Vagina (tissue), 2 donors: Measurements from ENCODE around the gene RASGRF2. TPM values are rescaled to one million over a fixed set of nuclear protein-coding genes. Genes with fewer than 3 reads are reported as not detected.

Source experiments
- DNase-seq, 2 donors: peaks; one replicate each; pipeline ENCODE4 v3.0.0-alpha.2; 2017; ENCODE audit errors: extremely low spot score in 2 of 2
- H3K27ac ChIP-seq: fragments of 200-600 bp; sonication (generic); one replicate; pipeline ENCODE4 v1.5.1; 2019
- H3K27me3 ChIP-seq: fragments of 200-600 bp; sonication (generic); one replicate; pipeline ENCODE4 v1.5.1; 2019
- H3K36me3 ChIP-seq, 2 donors: fragments of 200-600 bp; sonication (generic); one replicate each; pipeline ENCODE4 v1.5.1; 2017 to 2019
- H3K4me1 ChIP-seq: fragments of 200-600 bp; sonication (generic); one replicate; pipeline ENCODE4 v1.5.1; 2019
- H3K4me3 ChIP-seq, 2 donors: fragments of 200-600 bp; sonication (generic); 1 replicate in 1 of 2; 2 replicates in 1 of 2; pipeline ENCODE4 v1.5.1; 2016 to 2019
- H3K9me3 ChIP-seq: fragments of 200-600 bp; sonication (generic); one replicate; pipeline ENCODE4 v1.5.1; 2019
- CTCF ChIP-seq, 3 experiments: fragments of 450-650 bp in 2 of 3; fragments of 200-600 bp in 1 of 3; sonication (generic) in 1 of 3; IDR thresholded peaks; one replicate each; pipeline ENCODE4 v1.5.1; 2017 to 2019; ENCODE audit warnings: antibody characterized with exemption in 3 of 3, mild to moderate bottlenecking in 2 of 3, moderate library complexity in 2 of 3
- POLR2A ChIP-seq, 2 donors: fragments of 450-650 bp; IDR thresholded peaks; one replicate each; pipeline ENCODE4 v1.6.1; 2017; ENCODE audit warnings: antibody characterized with exemption in 2 of 2, mild to moderate bottlenecking in 2 of 2, moderate library complexity in 2 of 2
- POLR2AphosphoS5 ChIP-seq, 2 donors: sonication (generic); formaldehyde crosslinking; IDR thresholded peaks; one replicate each; pipeline ENCODE4 v1.9.0; 2017; ENCODE audit warnings: antibody characterized with exemption in 2 of 2, mild to moderate bottlenecking in 2 of 2, low read depth in 1 of 2; ENCODE audit not compliant: insufficient read depth in 1 of 2
- intact Hi-C: fragments of 100-400 bp; cut with DNase I; formaldehyde crosslinking; loops from one replicate; pipeline ENCODE4 v1.15.1; 2023
- total RNA-seq: library from RNA; depleted of rRNA; stranded (reverse); fragments of >200 nt; gene quantifications from one replicate; pipeline ENCODE4 v1.2.3, GENCODE V29; 2016

RASGRF2 gene
- total RNA-seq, 1 donor from 2014 or later = 8.8 TPM

GRCh38 chr5:81136557-81136956, 176.4 kb downstream of the RASGRF2 start:
- H3K27me3 ChIP-seq = no peaks in the 10 kb centered on the region
- H3K27ac ChIP-seq = no peak overlapping the region
- no peaks in the 10 kb centered on the region for H3K36me3 ChIP-seq
- intact Hi-C loops = no loop called here
- H3K9me3 ChIP-seq = no peaks in the 10 kb centered on the region
- TF ChIP-seq POLR2AphosphoS5 (IDR thresholded peaks at IDR 0.05; ENCODE audit: insufficient read depth in 1 of 2, low read depth in 1 of 2) (no peak), POLR2A (IDR thresholded peaks at IDR 0.05) (no peak), CTCF (IDR thresholded peaks at IDR 0.05) (no peak)
- peaks cover 12% of the 10 kb centered on the region for H3K4me1 ChIP-seq
- DNase-seq = no peak
- no peak overlapping the region for H3K4me3 ChIP-seq

- H3K9me3 ChIP-seq = no peaks in the 10 kb centered on the region
Measured at GRCh38 chr5:81137833-81138232, 177.7 kb downstream of the RASGRF2 start.

GRCh38 chr5:81140441-81140840, 180.3 kb downstream of the RASGRF2 start:
- no peaks in the 10 kb centered on the region for H3K9me3 ChIP-seq
- peaks cover 12% of the 10 kb centered on the region for H3K4me1 ChIP-seq
- TF ChIP-seq POLR2AphosphoS5 (IDR thresholded peaks at IDR 0.05; ENCODE audit: insufficient read depth in 1 of 2, low read depth in 1 of 2) (no peak), CTCF (IDR thresholded peaks at IDR 0.05) (no peak), POLR2A (IDR thresholded peaks at IDR 0.05) (no peak)
- H3K27me3 ChIP-seq = no peaks in the 10 kb centered on the region
- H3K36me3 ChIP-seq = no peaks in the 10 kb centered on the region
- intact Hi-C loops = no loop called here
- H3K4me3 ChIP-seq = no peak overlapping the region
- no peak for DNase-seq
- no peak overlapping the region for H3K27ac ChIP-seq

More at GRCh38 chr5:81137833-81138232, 177.7 kb downstream of the RASGRF2 start:
- Histone ChIP-seq H3K27ac (no peak overlapping the region), H3K4me3 (no peak overlapping the region), H3K27me3 (no peaks in the 10 kb centered on the region), H3K4me1 (peaks cover 12% of the 10 kb centered on the region), H3K36me3 (no peaks in the 10 kb centered on the region)
- intact Hi-C loops = no loop called here
- TF ChIP-seq POLR2A (IDR thresholded peaks at IDR 0.05) (no peak), POLR2AphosphoS5 (IDR thresholded peaks at IDR 0.05; ENCODE audit: insufficient read depth in 1 of 2, low read depth in 1 of 2) (no peak), CTCF (IDR thresholded peaks at IDR 0.05) (no peak)
- DNase-seq = no peak

GRCh38 chr5:81140943-81141342, 180.8 kb downstream of the RASGRF2 start:
- H3K27me3 ChIP-seq = no peaks in the 10 kb centered on the region
- no peak overlapping the region for H3K4me3 ChIP-seq
- no peaks in the 10 kb centered on the region for H3K9me3 ChIP-seq
- H3K4me1 ChIP-seq = peaks cover 12% of the 10 kb centered on the region
- H3K36me3 ChIP-seq = no peaks in the 10 kb centered on the region
- intact Hi-C loops = no loop called here
- DNase-seq = no peak
- H3K27ac ChIP-seq = no peak overlapping the region
- TF ChIP-seq CTCF (IDR thresholded peaks at IDR 0.05) (no peak), POLR2A (IDR thresholded peaks at IDR 0.05) (no peak), POLR2AphosphoS5 (IDR thresholded peaks at IDR 0.05; ENCODE audit: insufficient read depth in 1 of 2, low read depth in 1 of 2) (no peak)

GRCh38 chr5:81142108-81142507, 181.9 kb downstream of the RASGRF2 start:
- intact Hi-C loops = no loop called here
- Histone ChIP-seq H3K36me3 (no peaks in the 10 kb centered on the region), H3K27me3 (no peaks in the 10 kb centered on the region), H3K27ac (no peak overlapping the region), H3K9me3 (no peaks in the 10 kb centered on the region), H3K4me1 (peaks cover 12% of the 10 kb centered on the region), H3K4me3 (no peak overlapping the region)
- DNase-seq = no peak
- TF ChIP-seq CTCF (IDR thresholded peaks at IDR 0.05) = no peak
- no peak for TF ChIP-seq POLR2AphosphoS5 (IDR thresholded peaks at IDR 0.05; ENCODE audit: insufficient read depth in 1 of 2, low read depth in 1 of 2)
- no peak for TF ChIP-seq POLR2A (IDR thresholded peaks at IDR 0.05)
